MM.1S (cell line): Measurements from ENCODE around the gene PERM1.
"Not testable (repeated sequence)": the region's sequence is repeated elsewhere in the genome, so short reads cannot be mapped to it uniquely, and the experiment has no call there.

ENCODE experiments used
- DNase-seq: peaks from one replicate; pipeline ENCODE4 v3.0.0-alpha.2; 2015
- H2AFZ ChIP-seq: fragments of 300-600 bp; sonication (generic); 2 replicates; pipeline ENCODE4 v1.6.0; 2016; ENCODE audit warnings: antibody characterized with exemption, low read length
- H3F3A ChIP-seq: fragments of 300-600 bp; sonication (generic); 2 replicates; pipeline ENCODE4 v1.6.1; 2016; ENCODE audit warnings: mild to moderate bottlenecking, antibody characterized with exemption, low read length, moderate library complexity, mixed read lengths; ENCODE audit not compliant: insufficient read depth
- H3K27ac ChIP-seq: fragments of 300-600 bp; sonication (generic); 2 replicates; pipeline ENCODE4 v1.5.1; 2016; ENCODE audit warnings: mild to moderate bottlenecking, low read length
- H3K27me3 ChIP-seq: fragments of 300-600 bp; sonication (generic); replicated peaks from 2 replicates; pipeline ENCODE4 v1.6.0; 2016; ENCODE audit warnings: low read length; ENCODE audit not compliant: insufficient read depth
- H3K36me3 ChIP-seq: fragments of 300-600 bp; sonication (generic); replicated peaks from 2 replicates; pipeline ENCODE4 v1.6.1; 2016; ENCODE audit warnings: mild to moderate bottlenecking, low read length, mixed read lengths; ENCODE audit not compliant: insufficient read depth
- H3K4me1 ChIP-seq: fragments of 300-600 bp; sonication (generic); 2 replicates; pipeline ENCODE4 v1.6.1; 2016; ENCODE audit warnings: low read length, mixed read lengths
- H3K4me2 ChIP-seq: fragments of 300-600 bp; sonication (generic); 2 replicates; pipeline ENCODE4 v1.6.0; 2016; ENCODE audit warnings: low read depth, low read length
- H3K4me3 ChIP-seq: fragments of 300-600 bp; sonication (generic); 2 replicates; pipeline ENCODE4 v1.5.1; 2016; ENCODE audit warnings: low read length, mixed read lengths
- H3K79me2 ChIP-seq: fragments of 300-600 bp; sonication (generic); 2 replicates; pipeline ENCODE4 v1.6.1; 2016; ENCODE audit warnings: mixed run types, low read length, mixed read lengths
- H3K9ac ChIP-seq: fragments of 300-600 bp; sonication (generic); 2 replicates; pipeline ENCODE4 v1.6.1; 2016; ENCODE audit warnings: low read length, mixed read lengths
- H3K9me2 ChIP-seq: fragments of 300-600 bp; sonication (generic); replicated peaks from 2 replicates; pipeline ENCODE4 v1.6.1; 2016; ENCODE audit warnings: mild to moderate bottlenecking, low read length, mixed read lengths; ENCODE audit not compliant: insufficient read depth
- H3K9me3 ChIP-seq: fragments of 300-600 bp; sonication (generic); replicated peaks from 2 replicates; pipeline ENCODE4 v1.6.1; 2016; ENCODE audit warnings: mild to moderate bottlenecking, low read length, mixed read lengths; ENCODE audit not compliant: insufficient read depth
- H4K20me1 ChIP-seq: fragments of 300-600 bp; sonication (generic); 2 replicates; pipeline ENCODE4 v1.6.1; 2016; ENCODE audit warnings: mild to moderate bottlenecking, low read length, moderate library complexity, mixed read lengths; ENCODE audit not compliant: insufficient read depth
- CTCF ChIP-seq: fragments of 300-600 bp; sonication (generic); IDR thresholded peaks from 2 replicates; pipeline ENCODE4 v1.5.1; 2016; ENCODE audit warnings: antibody characterized with exemption, low read length, mixed read lengths
- EZH2 ChIP-seq: fragments of 300-600 bp; sonication (generic); optimal IDR thresholded peaks from 2 replicates; pipeline ENCODE3; 2017; ENCODE audit warnings: low read depth, mild to moderate bottlenecking, antibody characterized with exemption, low read length, mixed read lengths
- EZH2phosphoT487 ChIP-seq: fragments of 300-600 bp; sonication (generic); IDR thresholded peaks from 2 replicates; pipeline ENCODE4 v1.6.1; 2018; ENCODE audit warnings: antibody characterized with exemption, low read length

PERM1 gene

GRCh38 chr1:993379-993995 lies 11.6 kb upstream of the PERM1 start:
- Histone ChIP-seq H3K4me1 (no peaks in the 10 kb centered on the region), H3K4me3 (no peak overlapping the region), H3K9me3 (no peaks in the 10 kb centered on the region), H3F3A (no peaks in the 10 kb centered on the region), H3K4me2 (no peak overlapping the region), H4K20me1 (no peaks in the 10 kb centered on the region), H3K79me2 (no peaks in the 10 kb centered on the region), H3K9ac (no peak overlapping the region), H3K36me3 (no peaks in the 10 kb centered on the region), H3K9me2 (no peaks in the 10 kb centered on the region), H3K27ac (no peak overlapping the region), H3K27me3 (peaks cover 90% of the 10 kb centered on the region), H2AFZ (no peak overlapping the region)
- DNase-seq, result no peak
- TF ChIP-seq CTCF, result no peak
- no peak for TF ChIP-seq EZH2phosphoT487
- no peak for TF ChIP-seq EZH2

- no peaks in the 10 kb centered on the region for H3K9me3 ChIP-seq
- no peaks in the 10 kb centered on the region for H3K36me3 ChIP-seq
- peaks cover 90% of the 10 kb centered on the region for H3K27me3 ChIP-seq
These were observed 10.5 kb upstream of the PERM1 start for GRCh38 chr1:992362-992761.

DNA sequence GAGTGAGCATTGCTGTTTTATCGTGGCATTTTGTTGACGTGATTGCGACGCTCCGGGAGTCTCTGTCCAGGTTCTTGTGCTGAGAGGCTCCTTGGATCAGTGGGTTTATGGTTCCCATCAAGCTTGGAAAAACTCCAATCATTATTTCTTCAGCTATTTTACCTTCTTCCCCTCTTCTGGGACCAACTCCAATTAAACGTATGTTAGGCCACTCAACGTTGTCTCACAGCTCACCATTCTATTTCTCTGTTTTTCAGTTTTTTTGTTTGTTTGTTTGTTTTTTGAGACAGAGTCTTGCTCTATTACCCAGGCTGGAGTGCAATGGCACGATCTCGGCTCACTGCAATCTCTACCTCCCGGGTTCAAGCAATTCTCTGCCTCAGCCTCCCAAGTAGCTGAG lies 10.0 kb upstream of the PERM1 start:
- TF ChIP-seq CTCF (no peak), EZH2phosphoT487 (no peak), EZH2 (no peak)
- H3K4me2 ChIP-seq, result no peak overlapping the region

More at GRCh38 chr1:992362-992761, 10.5 kb upstream of the PERM1 start:
- H3F3A ChIP-seq, result no peaks in the 10 kb centered on the region
- H3K9ac ChIP-seq, result no peak overlapping the region
- no peaks in the 10 kb centered on the region for H3K79me2 ChIP-seq
- no peaks in the 10 kb centered on the region for H3K4me1 ChIP-seq
- no peaks in the 10 kb centered on the region for H4K20me1 ChIP-seq
- DNase-seq, result no peak
- no peaks in the 10 kb centered on the region for H3K9me2 ChIP-seq
- TF ChIP-seq EZH2phosphoT487 (no peak), CTCF (no peak), EZH2 (no peak)
- H3K27ac ChIP-seq, result no peak overlapping the region
- no peak overlapping the region for H2AFZ ChIP-seq
- no peak overlapping the region for H3K4me3 ChIP-seq
- no peak overlapping the region for H3K4me2 ChIP-seq

DNA sequence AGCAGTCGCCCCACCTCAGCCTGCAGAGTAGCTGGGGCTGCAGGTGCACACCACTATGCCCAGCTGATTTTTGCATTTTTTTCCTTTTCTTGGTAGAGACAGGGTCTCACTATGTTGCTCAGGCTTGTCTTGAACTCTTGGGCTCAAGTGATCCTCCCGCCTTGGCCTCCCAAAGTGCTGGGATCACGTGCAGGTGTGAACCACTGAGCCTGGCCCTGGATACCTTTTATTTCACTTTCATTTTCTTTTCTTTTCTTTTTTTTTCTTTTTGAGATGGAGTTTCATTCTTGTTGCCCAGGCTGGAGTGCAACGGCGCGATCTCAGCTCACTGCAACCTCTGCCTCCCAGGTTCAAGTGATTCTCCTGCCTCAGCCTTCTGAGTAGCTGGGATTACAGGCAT lies 9.4 kb upstream of the PERM1 start:
- H3K4me1 ChIP-seq, H3F3A ChIP-seq, H3K9me3 ChIP-seq, DNase-seq, H3K4me2 ChIP-seq, H3K36me3 ChIP-seq, H2AFZ ChIP-seq, H3K4me3 ChIP-seq, H3K79me2 ChIP-seq, H4K20me1 ChIP-seq, H3K9ac ChIP-seq, H3K9me2 ChIP-seq, H3K27ac ChIP-seq: not testable (repeated sequence)
- peaks cover 94% of the 10 kb centered on the region for H3K27me3 ChIP-seq

More for the DNA sequence above, 10.0 kb upstream of the PERM1 start:
- Histone ChIP-seq H3K9ac (no peak overlapping the region), H3K4me1 (no peaks in the 10 kb centered on the region), H4K20me1 (no peaks in the 10 kb centered on the region), H3K9me2 (no peaks in the 10 kb centered on the region), H3K79me2 (no peaks in the 10 kb centered on the region), H2AFZ (no peak overlapping the region), H3K27me3 (peaks cover 90% of the 10 kb centered on the region), H3K4me3 (no peak overlapping the region), H3K36me3 (no peaks in the 10 kb centered on the region), H3K9me3 (no peaks in the 10 kb centered on the region), H3K27ac (no peak overlapping the region), H3F3A (no peaks in the 10 kb centered on the region)
- no peak for DNase-seq

- not testable (repeated sequence) for H3K36me3 ChIP-seq, H2AFZ ChIP-seq, H3K79me2 ChIP-seq, H3K9ac ChIP-seq, H4K20me1 ChIP-seq, DNase-seq, H3K4me1 ChIP-seq, H3K9me2 ChIP-seq, H3K4me2 ChIP-seq, H3K4me3 ChIP-seq, H3F3A ChIP-seq, H3K27ac ChIP-seq, H3K9me3 ChIP-seq
- peaks cover 92% of the 10 kb centered on the region for H3K27me3 ChIP-seq
These were observed 6.2 kb upstream of the PERM1 start for GRCh38 chr1:988061-988460.
